C4-2B (cell line): ENCODE measurements around the gene CFAP70.

Experiments used
- CTCF ChIP-seq: fragments of 450-650 bp; conservative IDR thresholded peaks from 2 replicates; pipeline ENCODE4 v1.5.1; 2017; ENCODE audit warnings: mild to moderate bottlenecking
- ZFX ChIP-seq: fragments of 450-650 bp; IDR thresholded peaks from 2 replicates; pipeline ENCODE4 v1.6.1; 2017

GRCh38 chr10:73205081-73205480, 153.6 kb downstream of the CFAP70 start:
- no peak for TF ChIP-seq CTCF
- TF ChIP-seq ZFX: no peak
